SKM-1 treated with dmso at 0.1 percent for 144 hours (cell line): ENCODE measurements around the gene ZNF391.
A peak's percentile ranks its signal among the peaks of the same experiment; 100 is the strongest.
"Not testable (repeated sequence)": the region's sequence is repeated elsewhere in the genome, so short reads cannot be mapped to it uniquely, and the experiment has no call there.

Experiments
- DNase-seq: peaks from one replicate; lab custom pipeline; 2025; ENCODE audit not compliant: unreplicated experiment; lab: John Stamatoyannopoulos, UW

Gene ZNF391

DNA sequence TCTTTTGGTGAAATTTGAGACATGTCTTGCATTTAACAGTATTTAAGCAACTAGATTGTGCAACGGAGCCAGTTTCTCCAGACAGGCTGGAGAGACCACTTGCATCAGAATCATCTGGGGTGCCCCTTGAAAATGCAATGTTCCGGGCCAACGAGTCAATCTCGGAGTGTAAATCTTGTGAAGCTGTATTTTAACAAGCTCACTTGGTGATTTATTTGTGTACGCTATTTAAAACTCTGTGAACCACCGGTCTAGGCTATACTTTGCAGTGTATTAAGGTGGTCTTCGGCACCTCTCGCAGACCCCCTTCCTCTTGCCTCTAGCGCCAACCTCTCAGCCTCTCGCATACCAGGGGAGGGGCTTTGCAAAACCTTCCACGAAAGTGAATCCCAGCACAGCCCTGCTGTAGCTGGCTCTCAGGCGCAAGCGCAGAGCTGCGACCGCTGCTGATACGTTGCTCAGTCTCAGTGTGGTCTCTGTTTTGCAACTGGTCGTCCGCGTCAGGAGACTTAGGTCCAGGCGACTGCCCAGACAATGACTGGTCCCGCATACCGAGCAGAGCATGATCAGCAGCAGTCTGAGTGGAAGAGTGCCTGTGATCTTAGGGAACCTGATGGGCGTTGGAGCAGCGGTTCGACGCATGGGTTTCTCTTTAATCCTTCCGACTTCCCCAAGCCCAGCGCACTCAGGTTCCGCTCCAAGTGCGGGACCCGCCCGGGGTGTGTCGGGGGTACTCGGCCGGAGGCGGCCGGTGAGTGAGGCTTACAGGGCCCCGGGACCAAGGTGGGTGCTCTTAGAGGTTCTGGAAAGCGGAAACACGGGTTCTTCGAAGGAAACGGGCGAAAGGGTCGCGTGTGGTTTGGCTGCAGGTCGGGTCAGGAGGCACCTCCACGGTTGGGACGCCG is at the start of gene ZNF391:
ZNF391 (plus strand) TSS at position 467 of the 905 bp plus-strand sequence. CDS start 11,612 bp downstream, outside the sequence.
- peak; percentile 58 for DNase-seq

GRCh38 chr6:27352850-27353249 is 35.7 kb upstream of the ZNF391 start:
- DNase-seq = no peak

DNA sequence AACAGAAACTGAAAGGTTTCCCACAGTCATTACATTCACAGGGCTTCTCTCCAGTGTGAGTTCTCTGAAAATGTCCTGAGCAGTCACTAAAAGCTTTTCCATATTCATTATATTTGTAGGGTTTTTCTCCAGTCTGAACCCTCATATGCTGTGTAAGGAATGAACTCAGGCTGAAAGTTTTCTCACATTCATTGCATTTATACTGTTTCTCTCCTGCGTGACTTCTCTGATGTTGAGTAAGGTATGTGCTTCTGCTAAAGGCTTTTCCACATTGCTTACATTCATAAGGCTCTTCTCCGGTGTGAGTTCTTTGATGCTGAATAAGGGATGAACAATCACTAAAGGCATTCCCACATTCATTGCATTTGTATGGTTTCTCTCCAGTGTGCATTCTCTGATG is 29.8 kb upstream of the ZNF391 start:
- no peak for DNase-seq

DNA sequence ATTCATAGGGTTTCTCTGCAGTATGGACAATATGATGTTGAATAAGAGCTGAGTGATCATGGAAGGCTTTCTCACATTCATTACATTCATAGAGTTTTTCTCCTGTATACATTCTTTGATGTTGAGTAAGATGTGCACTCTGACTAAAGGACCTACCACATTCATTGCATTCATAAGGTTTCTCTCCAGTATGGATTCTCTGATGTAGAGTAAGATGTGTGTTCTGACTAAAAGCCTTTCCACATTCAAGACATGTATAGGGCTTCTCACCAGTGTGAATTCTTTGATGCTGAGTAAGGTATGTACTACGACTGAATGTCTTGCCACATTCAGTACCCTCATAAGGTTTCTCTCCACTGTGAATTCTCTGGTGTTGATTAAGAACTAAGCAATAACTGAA is 29.3 kb upstream of the ZNF391 start:
- DNase-seq = no peak

DNA sequence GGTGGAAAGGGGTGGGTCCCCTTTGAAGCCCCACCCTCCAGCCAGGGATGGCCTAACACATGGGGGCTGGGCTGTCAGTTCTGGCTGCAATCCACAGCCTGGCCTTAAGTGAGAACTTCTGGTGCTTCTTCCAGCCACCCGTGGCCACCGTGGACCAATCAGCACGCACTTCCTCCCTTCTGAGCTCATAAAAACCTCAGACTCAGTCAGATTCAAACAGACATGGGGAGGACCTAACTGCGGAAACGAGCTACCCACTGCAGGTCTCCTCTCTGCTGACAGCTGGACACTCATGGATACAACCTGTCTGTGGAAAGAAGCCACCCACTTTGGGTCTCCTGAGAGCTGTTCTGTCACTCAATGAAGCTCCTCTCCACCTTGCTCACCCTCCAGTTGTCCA is 20.4 kb upstream of the ZNF391 start:
- DNase-seq = no peak

- no peak for DNase-seq
Observed at GRCh38 chr6:27370391-27370790, 18.2 kb upstream of the ZNF391 start.

GRCh38 chr6:27374824-27375612 is 13.5 kb upstream of the ZNF391 start:
- DNase-seq = peak; percentile 79

GRCh38 chr6:27375613-27376079 is 12.9 kb upstream of the ZNF391 start:
- no peak for DNase-seq

DNA sequence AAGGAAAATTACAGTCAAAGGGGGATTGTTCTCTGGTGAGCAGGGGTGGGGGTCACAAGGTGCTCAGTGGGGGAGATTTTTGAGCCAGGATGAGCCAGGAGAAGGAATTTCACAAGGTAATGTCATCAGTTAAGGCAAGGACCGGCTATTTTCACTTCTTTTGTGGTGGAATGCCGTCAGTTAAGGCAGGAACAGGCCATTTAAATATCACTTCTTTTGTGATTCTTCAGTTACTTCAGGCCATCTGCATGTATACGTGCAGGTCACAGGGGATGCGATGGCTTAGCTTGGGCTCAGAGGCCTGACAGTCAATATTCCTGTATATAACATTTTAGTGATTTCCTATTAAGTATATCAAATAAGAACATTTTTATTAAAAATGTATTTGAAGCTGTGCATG is 10.2 kb upstream of the ZNF391 start:
- not testable (repeated sequence) for DNase-seq

DNA sequence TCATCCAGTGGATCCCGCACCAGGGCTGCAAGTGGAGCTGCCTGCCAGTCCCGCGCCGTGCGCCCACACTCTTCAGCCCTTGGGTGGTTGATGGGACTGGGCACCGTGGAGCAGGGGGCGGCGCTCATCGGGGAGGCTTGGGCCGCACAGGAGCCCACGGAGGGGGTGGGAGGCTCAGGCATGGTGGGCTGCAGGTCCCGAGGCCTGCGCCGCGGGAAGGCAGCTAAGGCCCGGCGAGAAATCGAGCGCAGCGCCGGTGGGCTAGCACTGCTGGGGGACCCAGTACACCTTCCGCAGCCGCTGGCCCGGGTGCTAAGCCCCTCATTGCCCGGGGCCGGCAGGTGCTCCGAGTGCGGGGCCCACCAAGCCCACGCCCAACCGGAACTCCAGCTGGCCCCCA is 7.6 kb upstream of the ZNF391 start:
- DNase-seq = not testable (repeated sequence)

- no peak for DNase-seq
Observed at GRCh38 chr6:27383011-27383410, 5.5 kb upstream of the ZNF391 start.

GRCh38 chr6:27383481-27383880 is 5.1 kb upstream of the ZNF391 start:
- no peak for DNase-seq

- DNase-seq = no peak
Observed at GRCh38 chr6:27392623-27393022, 4.1 kb downstream of the ZNF391 start.

- DNase-seq = no peak
Observed at GRCh38 chr6:27394073-27394472, 5.5 kb downstream of the ZNF391 start.

GRCh38 chr6:27400877-27401642 is 12.5 kb downstream of the ZNF391 start:
- no peak for DNase-seq

GRCh38 chr6:27406085-27406484 is 17.5 kb downstream of the ZNF391 start:
- DNase-seq = no peak

GRCh38 chr6:27407153-27407814 is 18.7 kb downstream of the ZNF391 start:
- no peak for DNase-seq

GRCh38 chr6:27414300-27414699 is 25.7 kb downstream of the ZNF391 start:
- no peak for DNase-seq

- no peak for DNase-seq
Observed at GRCh38 chr6:27414996-27415395, 26.4 kb downstream of the ZNF391 start.

DNA sequence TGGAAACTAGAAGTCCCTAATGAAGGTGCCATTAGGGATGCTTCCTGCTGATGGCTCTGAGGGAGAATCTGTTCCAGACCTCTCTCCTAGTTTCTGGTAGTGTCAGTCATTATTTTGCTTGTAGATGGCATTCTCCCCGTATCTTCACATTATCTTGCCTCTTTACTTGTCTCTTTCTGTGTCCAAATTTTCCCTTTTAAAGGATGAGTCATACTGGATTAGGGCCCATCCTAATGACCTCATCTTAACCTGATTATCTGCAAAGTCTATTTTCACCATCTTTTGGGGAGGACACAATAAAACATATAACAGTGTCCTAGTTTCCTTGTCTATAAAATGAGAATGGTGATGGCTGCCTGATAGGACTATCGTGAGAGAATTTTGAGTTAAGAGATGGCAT is 27.3 kb downstream of the ZNF391 start:
- no peak for DNase-seq

GRCh38 chr6:27419363-27419762 is 30.8 kb downstream of the ZNF391 start:
- DNase-seq = no peak
